GM19328 (cell line): Measurements from ENCODE around the gene EVC2.
"Not testable (repeated sequence)": the region's sequence is repeated elsewhere in the genome, so short reads cannot be mapped to it uniquely, and the experiment has no call there.

Source experiments
- ATAC-seq: cut with Tn5 transposase; IDR thresholded peaks from one replicate; pipeline ENCODE4 v1.9.1; 2021; ENCODE audit warnings: mild to moderate bottlenecking, moderate library complexity; ENCODE audit not compliant: unreplicated experiment

EVC2 gene

GRCh38 chr4:5746829-5747737 lies 38.7 kb upstream of the EVC2 start:
- no peak for ATAC-seq

GRCh38 chr4:5746250-5746649 lies 37.9 kb upstream of the EVC2 start:
- no peak for ATAC-seq

GRCh38 chr4:5742968-5743367 lies 34.6 kb upstream of the EVC2 start:
- no peak for ATAC-seq

DNA sequence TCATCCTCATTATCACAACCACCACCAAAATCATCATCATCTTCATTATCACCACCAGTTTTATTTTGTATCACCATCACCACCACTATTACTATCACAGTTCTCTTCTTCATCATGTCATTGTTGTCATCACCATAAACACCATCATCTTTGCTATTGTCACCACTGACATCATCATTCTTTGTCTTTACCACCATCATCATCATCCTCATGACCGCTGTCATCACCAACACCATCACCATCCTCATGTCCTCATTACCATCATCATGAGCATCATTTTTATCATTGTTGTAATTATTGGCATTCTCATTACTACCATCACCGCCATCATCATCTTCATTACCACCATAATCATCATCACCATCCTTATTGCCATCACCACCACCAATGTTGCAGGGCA lies 34.0 kb upstream of the EVC2 start:
- no peak for ATAC-seq

DNA sequence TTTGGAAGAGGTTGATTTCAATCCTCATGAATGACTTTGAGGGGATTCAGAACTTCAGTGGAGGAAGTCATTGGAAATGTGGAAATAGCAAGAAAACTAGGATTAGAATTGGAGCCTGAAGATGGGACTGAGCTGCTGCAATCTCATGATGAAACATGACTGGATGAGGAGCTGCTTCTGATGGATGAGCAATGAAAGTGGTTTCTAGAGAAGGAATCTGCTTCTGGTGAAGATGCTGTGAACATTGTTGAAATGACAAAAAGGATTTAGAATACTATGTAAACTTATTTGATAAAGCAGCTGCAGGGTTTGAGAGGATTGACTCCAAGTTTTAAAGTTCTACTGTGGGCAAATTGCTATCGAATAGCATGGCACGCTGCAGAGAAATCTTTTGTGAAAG lies 29.7 kb upstream of the EVC2 start:
- ATAC-seq = no peak

DNA sequence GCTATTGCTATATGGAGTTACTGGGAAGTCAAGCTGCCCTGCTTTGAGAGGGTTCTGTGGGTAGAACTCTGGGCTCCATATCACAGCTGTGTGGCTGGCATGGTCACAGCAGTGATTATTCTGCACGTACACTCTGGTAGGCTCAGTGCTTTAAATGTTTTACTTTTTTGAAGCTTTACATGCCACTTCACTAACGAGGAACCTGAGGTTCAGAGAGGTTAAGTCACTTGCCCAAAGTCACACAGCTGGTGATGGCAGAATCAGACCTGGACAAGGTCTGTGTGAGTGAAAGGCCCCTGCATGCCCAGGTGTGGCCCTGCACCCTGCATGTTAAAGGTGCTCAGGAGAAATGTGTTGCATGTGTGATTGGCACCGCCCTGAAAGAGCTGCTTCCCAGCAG lies 27.1 kb upstream of the EVC2 start:
- no peak for ATAC-seq

- no peak for ATAC-seq
Observed at GRCh38 chr4:5734853-5735252, 26.5 kb upstream of the EVC2 start.

DNA sequence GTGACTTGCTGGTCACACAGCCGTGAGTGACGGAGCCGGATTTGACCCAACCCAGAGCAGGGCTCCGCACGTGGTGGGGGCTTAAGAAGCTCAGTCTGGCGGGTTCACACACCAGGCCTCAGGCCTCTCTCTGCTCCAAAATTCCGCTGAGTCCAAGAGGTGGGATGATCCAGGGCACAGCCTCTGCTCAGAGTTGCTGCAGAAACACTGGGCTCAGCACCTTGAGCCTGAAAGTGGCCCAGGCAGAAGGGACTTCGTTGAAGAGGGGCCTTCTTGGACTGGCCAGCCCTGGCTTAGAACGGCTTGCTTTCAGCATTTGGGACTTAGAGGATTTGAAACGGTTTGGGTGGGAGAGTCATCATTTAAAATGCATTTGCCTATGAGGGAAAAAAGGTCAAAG lies 23.8 kb upstream of the EVC2 start:
- ATAC-seq = no peak

DNA sequence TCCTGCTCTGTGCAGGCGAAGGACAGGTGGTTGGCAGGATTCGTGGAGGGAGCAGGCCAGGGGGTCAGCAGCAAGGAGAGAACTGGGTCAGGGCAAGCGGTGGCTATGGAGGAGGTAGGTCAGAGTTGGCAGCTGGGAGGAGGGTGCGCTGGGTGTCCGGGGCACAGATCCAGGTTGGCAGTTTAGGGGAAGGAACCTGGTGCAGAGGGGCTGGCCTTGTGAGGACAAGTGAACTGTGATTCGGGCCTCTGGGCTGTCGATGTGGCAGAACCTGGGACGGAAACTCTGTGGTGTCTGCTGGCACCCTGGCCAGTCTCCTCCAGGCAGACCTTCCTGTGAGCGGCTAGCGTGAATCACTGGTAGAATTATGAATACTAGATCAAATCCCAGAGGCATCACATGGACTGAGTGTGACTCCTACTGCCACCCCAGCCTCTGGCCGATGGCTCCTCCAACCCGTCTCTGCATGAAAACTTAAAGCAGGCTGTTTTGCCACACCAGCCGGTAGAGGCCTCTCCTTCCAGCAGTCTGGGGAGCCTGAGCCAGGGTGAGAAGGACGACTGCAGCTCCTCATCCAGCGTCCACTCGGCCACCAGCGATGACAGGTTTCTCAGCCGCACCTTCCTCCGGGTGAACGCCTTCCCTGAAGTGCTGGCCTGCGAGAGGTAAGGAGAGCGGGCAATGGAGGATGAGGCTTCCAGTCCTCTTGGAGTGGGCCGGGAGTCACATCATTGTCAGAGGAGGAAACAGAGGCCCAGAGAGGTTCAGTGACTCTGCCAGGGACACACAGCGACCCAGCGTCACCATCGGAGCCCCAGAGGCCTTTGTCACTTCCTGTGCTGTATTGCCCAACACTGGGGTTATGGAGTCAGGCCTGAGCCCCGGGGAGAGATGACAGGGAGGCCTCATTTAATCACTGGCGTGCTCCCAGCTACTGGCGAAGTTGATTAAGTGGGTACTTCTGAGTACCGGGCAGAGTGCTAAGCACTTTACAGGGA lies 22.9 kb upstream of the EVC2 start:
- ATAC-seq = no peak

- ATAC-seq = no peak
Observed at GRCh38 chr4:5730436-5730835, 22.1 kb upstream of the EVC2 start.

- ATAC-seq = not testable (repeated sequence)
Observed at GRCh38 chr4:5728412-5728811, 20.1 kb upstream of the EVC2 start.

DNA sequence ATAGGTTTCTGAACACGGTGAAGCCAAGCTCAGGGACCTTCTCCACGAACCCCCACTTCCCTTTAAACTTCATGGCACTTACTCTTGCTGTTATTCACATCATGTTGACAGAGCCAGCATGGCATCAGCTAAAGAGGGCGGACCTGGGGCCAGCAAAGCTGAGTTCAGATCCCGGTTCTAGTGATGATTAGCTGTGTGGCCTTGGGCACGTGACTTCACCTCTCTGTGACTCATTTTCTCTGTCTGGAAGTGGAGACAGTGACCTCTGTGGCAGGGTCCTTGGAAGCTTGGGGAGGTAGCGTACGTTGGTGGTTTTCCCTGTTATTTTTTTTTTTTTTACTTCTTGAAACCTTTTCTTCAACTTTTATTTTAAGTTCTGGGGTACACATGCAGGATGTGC lies 16.0 kb upstream of the EVC2 start:
- no peak for ATAC-seq

DNA sequence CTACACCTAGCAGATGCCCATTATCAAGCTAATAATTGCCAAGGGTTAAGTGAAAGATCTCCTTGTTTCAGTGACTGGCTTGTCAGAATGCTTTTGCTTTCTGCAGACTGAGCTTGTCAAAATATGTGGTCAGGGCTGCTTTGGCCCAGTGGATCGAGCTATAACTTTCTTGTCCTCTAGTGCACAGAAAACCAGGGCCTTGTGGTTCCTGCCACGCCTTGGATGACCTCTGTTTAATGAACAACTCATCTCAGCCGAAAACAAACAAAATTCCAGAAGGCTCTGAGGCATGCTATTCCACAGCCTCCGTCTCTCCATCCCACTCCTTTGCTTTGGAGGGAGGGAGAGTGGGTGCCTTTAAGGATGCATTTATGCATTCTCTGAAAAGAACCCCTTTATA lies 14.0 kb upstream of the EVC2 start:
- ATAC-seq = no peak

DNA sequence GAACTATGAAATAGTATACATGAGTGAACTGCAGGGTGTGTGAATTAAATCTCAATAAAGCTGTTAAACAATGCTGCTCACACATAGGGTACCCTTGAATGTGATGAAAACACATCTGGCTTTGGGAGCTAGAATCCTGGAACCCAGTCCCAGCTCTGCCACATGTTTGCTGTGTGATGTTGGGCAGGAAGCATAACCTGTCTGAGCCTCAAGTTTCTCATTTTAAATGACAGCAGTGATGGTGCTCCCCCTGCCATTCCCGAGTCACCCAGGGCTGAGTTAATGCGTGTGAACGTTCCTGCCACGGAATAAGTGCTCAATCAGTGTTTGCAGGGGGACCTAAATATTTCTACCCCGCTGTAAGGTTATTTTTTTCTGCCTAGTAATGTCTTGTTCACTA lies 13.6 kb upstream of the EVC2 start:
- ATAC-seq = no peak

GRCh38 chr4:5720980-5721379 lies 12.6 kb upstream of the EVC2 start:
- ATAC-seq = no peak

DNA sequence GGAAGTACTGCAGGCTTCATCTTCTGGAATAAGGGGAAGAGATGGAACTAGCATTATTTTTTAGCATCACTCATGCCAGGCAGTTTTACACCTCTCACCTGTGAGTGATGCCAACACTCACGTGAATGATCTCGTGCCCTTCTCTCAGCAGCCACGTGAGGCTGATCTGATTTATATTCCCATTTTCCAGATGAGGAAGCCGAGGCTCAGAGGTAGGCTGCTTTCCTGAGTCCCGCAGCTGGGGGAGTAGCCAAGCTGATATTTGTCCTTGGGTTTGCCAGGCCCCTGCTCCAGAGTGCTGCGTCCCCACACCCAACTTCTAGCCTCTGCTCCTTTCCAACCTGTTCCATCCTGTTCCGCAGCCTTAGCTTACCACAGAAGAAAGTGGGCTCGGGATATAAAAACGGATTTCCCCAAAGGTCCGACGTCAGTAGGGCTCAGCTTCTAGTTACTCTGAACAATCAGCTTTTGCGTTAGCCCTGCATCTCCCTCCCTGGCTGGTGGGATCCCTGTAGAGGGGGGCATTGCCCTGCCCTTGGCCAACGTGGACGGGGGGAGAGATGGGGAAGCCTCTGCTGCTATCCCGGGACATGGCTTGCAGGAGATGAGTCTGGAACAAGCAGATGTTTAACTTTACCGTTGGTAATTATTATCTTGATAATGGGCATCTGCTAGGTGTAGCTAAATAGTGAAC lies 11.9 kb upstream of the EVC2 start:
- no peak for ATAC-seq

GRCh38 chr4:5719350-5720055 lies 11.1 kb upstream of the EVC2 start:
- no peak for ATAC-seq

- no peak for ATAC-seq
Observed at GRCh38 chr4:5718411-5718810, 10.1 kb upstream of the EVC2 start.

DNA sequence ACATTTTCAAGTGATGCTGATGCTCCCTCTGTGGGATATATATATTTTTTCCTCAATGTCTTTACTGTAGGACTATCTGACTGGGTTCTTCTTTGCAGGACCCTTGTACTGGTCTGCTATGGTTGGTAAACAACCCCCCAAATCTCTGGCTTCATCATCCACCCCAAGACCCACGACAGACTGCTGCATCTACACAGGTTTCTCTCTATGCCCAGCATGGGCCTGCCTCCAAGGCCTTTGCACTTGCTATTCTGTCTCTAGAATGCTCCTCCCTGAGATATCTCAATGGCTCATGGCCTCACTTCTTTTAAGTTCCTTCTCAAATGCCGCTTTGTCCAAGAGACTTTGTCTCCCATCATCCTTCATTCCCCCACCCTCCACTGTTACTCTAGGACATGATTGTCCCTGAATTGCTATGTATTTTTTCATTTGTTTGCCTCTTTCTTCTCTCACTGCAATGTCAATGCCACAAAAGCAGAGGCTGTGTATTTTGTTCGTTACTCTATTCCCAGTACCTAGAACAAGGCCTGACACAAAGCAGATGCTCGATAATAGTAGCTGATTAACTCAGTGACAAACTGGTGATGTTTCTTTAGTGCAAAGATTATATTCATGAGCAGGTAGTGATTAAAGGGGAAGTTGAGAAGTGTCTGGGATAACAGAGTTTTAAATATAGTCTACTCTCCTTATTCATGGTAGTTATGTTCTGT lies 9.2 kb upstream of the EVC2 start:
- no peak for ATAC-seq

GRCh38 chr4:5716391-5716790 lies 8.0 kb upstream of the EVC2 start:
- no peak for ATAC-seq
